Measurements from ENCODE around the gene FUBP3.

The FUBP3 gene

DNA sequence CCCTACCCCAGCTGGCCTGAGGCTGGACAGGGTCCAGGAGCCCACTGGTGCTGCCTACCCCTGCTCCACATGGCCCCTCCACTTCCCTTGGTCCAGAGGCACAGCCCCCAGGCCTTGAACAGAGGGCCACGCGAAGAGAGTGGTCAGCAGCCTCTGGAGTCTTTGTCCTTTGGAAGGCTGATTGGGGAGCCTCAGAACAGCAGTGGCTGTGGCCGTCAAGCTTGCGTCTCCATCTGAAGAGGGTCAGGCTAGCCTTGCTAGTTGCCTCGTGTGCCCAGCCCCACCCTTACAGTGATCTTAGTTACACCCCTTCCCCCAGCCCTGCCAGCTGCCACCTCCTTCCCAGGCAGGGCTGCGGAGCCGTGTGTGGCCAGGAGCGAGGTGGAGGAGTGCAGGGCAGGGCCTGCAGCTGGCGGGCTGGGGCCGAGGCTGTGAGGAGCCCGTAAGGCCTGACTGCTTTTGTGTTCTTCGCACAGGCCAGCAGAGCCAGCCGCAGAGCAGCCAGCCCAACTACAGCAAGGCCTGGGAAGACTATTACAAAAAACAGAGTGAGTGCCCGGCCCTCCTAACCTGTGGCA, 54.9 kb downstream of the FUBP3 start:
- DNase-seq, result no peak

DNA sequence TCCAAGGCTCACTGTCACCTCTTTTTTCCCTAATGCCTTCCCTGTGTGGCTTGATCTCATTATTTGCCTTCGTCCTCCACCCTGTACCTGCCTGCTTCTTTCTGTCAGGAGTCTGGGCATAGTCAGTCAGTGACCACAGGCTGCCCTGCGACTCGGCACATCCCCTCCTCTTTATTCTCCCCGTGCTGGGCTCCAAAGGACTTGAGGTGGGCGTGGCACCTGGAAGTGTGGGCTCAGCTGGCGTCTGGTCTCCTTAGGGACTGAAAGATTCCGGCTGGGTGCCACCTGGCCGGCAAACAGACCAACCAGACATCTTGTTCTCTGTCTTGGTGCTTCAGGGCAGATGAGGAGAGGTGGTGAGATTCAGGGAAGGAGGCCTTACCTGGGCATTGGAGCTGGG, 55.4 kb downstream of the FUBP3 start:
- no peak for DNase-seq

DNA sequence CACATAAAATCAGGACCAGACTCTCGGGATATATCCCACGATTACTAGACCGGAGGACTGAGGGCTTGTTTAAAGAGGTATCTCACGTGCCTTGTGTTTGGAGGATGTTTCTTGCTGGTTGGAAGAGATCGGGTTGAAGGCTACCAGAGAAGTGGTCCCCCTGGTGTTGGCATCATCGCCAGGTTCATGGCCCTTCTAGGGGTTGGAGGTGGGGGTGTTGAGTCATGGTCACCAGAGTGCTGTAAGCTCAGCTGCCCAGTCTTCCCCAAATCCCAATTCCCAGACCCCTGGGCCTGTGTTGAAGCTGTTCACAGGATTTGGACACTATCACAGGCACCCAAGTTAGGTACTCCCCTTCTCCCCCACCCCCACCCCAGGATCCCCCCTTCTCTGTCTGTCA, 55.9 kb downstream of the FUBP3 start:
- DNase-seq, result no peak

GRCh38 chr9:130635721-130636647, 56.6 kb downstream of the FUBP3 start:
- no peak for DNase-seq

DNA sequence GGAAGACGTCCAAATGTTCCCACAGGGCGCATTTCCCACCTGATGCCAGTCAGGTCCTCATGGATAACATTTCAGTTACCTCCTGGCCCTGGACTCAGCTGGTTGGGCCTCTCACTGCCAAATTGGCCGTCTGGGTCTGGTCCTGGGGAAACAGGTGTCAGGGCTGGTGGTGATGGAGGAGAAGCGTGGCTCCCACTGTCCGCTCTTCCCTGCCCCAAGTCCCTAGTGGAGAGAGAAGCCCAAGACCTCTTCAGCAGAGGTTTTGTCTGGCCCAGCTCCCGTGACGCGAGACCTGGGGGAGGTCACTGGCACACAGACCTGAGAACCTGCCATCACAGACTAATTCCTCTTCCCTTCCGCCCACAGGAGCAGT, 57.3 kb downstream of the FUBP3 start:
- no peak for DNase-seq

GRCh38 chr9:130638284-130639123, 59.1 kb downstream of the FUBP3 start:
- no peak for DNase-seq

DNA sequence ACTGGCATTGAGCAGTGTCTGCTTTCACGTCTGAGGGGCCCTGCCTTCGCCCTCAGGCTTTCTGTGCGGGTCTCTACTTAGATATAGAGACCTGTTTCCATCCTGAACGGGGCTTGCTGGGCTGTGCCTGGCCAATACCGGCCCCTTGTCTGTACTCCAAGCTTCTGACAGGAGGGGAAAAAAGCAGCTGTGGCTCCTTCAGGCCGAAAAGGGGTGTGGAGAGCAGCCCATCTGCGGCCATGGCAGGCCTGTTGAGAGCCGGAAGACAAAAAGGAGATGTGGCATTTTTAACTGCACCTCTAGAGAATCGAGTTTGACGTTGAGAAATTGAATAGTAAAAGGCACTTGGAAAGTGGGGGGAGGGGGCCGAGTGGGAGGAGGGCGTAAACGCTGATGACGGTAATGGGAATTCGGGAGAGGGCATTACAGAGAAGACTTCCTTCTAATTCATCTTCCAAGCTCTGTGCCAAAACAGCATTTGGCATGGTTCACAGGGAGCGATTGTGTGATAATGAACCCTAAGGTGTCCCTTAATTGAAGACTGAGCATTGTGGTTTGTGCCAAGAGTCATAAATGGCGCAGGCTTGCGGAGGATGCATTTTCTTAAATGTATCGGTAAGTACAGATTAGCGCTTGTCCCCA, 59.9 kb downstream of the FUBP3 start:
- no peak for DNase-seq

DNA sequence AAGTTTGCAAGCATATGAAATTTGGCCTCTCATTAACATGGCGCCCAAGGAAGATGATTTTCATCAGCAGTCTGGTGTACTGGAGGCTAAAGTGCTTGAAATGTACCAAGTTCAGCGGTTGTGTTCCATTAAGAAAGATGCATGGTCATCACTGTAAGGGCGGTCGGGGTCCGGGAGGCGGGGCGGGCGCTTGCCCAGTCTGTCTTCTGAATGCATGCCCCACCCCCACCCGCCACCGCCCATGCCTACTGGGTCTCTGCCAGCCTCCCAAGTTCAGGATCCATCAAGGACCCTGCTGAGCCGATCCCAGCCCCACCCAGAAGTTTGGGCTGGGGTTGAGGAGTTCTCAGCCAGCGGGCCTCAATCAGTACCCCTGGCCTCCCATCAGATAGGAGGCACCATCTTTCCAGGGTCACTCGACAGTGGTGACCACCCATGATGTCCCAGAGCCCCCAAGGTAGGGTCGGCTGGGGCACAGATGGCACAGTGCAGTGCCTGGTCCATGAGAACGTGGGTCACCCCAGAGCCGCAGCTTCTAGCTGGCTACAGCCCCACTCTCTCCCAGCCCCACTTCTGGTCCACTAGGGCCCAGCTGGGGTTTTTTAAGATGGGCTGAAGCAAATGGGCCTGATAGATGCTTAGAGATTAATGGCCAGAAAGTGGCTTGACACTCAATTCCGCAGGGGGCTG, 60.6 kb downstream of the FUBP3 start:
- no peak for DNase-seq

DNA sequence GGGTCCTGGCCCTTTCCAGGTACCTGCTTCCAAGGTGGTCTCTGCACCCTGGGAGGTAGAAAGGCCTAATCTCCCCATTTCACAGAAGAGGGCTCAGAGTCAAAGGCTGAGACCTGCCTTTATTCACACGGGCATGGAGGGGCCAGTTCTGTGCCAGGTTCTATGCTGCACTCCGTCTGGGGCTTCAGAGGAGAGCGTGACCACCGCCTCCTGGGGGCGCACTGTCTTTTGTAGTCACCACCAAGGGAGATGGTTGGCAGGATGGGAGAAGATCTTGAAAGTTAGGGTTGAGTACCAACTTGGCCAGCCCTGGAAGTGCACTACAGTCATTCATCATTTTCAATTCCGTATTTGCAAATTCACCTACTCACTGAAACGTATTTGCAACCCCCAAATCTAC, 61.3 kb downstream of the FUBP3 start:
- DNase-seq, result no peak

DNA sequence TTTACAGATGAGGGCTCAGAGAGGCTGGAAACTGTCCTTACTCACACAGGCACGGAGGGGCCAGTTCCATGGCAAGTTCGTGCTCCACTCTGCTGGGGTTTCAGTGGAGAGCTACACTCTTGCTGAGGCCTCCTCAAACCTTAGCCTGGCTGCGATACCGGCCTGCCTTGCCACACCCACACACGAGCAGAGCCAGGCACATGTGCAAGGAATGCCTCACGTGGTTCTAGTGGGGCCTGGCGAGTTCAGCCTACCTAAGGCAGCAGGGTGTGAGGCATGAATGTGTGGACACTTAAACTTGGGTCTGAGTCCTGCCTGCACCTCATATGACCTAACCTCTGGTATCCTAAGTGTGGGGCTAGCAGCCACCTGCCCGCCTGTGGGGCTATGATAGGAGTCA, 63.5 kb downstream of the FUBP3 start:
- no peak for DNase-seq

DNA sequence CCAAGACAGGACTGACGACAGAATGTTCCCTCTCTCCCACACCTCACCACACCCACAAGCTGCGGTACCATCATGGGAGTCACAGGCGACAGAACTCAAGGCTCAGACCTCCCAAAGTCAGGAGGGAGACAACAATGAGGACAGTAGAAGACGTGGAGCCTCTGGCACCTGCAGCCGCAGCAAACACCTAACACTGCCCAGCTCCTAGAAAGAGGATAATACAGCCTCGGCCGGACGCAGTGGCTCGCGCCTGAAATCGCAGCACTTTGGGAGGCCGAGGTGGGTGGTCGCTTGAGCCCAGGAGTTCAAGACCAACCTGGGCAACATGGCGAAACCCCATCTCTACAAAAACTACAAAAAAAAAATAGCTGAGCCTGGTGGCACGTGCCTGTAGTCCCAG, 71.8 kb downstream of the FUBP3 start:
- no peak for DNase-seq

DNA sequence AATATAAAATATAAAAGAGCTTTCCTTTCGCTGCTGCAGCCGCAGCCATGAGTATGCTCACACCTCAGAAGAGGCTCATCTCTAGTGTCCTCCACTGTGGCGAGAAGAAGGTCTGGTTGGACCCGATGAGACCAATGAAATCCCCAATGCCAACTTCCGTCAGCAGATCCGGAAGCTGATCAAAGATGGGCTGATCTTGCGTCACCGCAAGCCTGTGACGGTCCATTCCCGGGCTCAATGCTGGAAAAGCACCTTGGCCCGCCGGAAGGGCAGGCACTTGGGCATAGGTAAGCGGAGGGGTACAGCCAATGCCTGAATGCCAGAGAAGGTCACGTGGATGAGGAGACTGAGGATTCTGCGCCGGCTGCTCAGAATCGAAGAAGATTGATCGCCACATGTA, 72.4 kb downstream of the FUBP3 start:
- DNase-seq, result no peak

DNA sequence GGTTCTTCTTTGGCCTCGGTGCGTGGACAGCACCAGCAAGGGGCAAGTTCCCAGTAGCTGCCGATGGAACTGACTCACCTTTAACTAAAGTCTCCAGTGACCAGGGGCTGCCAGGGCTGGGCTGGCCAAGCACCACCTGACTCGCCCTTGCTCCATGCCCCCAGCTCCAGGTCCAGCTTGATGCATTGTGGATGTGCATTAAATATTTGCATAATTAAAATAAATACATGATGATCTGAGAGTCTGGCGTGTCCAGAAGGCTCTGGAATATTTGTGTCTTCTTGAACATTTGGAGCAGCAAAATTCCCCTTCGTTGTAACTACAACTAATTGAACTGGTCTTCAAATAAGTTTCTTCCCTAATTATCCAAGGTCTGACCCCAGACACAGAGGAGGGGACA, 75.5 kb downstream of the FUBP3 start:
- no peak for DNase-seq

- DNase-seq, result no peak
These were observed 79.7 kb downstream of the FUBP3 start for GRCh38 chr9:130658893-130659698.

GRCh38 chr9:130659699-130660248, 80.4 kb downstream of the FUBP3 start:
- DNase-seq, result no peak

DNA sequence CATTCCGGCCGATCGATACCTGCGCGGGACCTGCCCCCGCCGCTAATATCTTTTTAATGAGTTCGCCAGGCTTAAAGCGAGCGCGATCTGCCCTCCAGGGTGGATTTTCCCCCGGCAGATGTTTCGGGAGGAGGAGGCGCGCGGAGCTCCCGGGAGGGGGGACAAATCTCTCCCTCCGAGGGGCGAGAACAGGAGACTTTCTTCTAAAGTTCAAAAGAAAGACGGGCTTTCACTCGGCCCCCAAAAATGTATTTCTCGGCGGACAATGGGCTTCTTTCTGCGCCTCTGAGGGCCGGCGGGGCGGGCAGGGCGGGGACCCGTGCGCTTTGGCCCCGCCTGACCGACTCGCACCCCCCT, 80.9 kb downstream of the FUBP3 start:
- DNase-seq, result no peak

DNA sequence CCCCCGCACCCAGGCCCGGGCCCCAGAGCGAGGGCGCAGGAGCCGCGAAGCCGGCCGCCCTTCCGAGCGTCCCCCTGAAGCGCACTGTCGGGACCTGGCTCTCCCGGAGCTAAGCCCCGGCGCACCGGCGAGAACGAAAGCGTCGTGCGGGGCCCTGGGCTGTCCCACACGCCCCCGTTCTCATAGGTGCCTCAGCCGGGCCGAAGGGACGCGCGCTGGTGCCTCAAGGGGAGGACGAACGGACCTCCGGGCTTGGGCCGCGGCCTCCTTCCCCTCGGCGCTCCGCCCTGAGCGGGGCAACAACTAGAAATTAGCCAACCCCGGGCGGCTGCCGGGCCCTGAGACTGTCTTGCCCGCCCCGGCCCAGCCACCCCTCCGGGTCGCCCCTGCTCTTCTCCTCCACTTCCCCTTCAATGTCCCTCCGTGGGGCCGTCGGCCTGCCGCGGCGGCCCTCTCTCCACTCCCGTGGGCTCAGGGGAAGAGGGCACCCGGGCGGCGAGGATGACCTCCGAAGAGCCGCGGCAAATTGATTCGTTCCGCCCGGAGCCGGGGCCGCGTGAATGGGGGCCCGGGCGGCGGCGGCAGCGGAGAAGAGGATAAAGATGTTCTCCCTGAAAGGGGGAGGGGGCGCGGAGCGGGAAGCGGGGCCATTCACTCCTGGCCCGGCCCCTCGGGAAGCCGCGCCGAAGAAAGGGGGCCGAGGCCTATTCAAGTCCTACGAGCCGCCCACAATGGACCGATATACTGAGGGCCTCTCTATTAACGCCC, 81.5 kb downstream of the FUBP3 start:
- no peak for DNase-seq

DNA sequence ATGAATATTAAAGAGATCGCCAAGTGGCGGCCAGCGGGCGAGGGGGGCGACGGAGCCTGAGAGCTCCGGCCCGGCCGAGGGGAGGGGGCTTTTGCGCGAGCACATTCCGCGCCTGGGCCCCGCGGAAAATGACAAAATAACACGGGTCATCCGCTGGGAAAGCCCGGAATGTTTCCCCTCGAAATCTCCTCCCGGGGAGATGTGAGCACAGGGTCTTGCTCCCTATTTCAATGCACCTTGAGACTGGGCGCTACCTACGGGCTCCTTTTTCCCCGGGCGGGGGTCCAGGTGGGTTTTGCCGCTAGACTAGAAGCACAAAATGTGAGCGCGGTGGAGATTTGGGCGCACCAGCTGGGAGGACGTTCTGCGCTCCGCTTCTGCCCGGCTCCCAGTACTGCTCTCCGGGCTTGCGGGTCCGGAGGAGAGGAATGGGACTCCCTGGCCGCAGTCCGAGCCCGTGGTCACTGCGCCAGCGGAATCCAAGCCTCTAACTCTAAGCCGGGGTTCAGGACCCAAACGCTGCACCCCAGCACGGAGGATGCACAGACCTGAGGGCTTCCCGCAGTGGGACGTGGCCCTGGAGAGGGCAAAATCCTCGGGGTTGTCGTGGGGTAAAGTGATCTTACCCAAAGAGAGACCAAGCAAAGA, 82.2 kb downstream of the FUBP3 start:
- DNase-seq, result no peak

DNA sequence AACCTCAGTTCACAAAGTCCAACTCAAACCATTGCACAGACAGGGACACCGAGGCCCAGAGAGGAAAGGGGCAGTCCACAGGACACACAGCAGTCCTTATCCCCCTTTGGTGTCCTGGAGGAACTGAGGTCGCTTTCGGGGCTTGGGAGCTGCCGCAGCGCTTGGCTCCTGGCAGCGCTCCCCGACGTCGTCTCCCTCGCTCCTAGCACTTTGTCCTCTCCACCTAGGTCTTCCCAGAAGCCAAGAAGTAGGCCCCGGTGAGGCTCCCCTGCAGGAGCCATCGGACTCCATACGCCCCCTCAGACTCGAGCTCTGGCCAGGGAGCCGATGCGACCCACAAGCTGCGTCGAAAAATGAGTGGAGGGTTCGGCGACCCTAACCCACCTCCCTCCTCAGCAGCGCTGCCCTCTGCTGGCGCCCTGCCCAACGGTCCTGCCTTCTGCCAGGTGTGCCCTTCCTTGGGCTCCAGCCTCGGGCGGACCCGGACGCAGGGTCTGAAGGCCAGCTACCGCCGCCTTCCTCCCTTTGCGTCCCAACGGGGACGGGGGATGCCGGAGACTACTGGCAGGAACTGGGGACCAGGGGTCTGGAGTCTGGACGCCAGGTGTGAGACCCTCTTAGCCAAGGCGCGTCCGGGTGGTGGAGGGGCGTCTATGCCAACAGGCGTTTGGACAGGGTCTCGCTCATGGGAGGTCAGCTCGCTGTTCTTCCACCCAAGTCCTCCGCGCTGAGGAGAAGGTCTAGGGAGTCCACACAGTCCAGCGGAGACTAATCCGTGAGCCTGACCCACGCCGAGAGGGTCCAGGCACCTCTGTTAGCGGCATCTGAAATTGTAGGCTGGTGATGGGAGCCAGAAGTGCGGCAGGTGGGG, 83.0 kb downstream of the FUBP3 start:
- no peak for DNase-seq
